Measurements from ENCODE around the gene DNAJA3. TPM values are rescaled to one million over a fixed set of nuclear protein-coding genes. Genes with fewer than 3 reads are reported as not detected.
A peak's percentile ranks its signal among the peaks of the same experiment; 100 is the strongest.

DNAJA3 gene
- total and polyA plus RNA-seq, 9 of the 15 experiments (the other 6 are each of a cell fraction or from before 2014, with no cell fraction given) = 8.1 to 105 (median 79.0) TPM

DNA sequence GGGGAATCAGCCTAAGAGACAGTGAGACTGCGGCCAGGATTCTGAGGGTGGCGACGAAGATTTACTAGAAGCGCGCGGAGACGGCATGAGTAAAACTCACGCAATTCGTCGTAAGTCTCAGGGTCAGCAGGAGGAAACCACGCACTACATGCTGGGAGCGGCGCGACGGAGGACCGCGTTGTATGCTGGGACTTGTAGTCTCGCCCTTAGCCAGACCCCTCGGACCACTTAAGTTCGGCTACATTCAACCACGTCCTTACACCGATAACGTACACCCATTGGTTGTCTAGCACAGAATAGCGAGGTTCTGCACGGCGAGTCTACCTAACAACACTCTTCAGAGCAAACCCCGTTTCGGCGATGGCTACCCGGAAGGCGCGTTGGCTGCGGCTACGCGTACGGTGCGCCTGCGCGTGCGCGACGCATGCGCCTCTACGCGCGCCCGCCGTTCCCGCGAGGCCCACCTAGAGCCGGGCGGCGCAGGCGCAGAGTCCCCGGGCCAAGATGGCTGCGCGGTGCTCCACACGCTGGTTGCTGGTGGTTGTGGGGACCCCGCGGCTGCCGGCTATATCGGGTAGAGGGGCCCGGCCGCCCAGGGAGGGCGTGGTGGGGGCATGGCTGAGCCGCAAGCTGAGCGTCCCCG, at the start of gene DNAJA3 (continued):
- TF ChIP-seq, protein P1, sequence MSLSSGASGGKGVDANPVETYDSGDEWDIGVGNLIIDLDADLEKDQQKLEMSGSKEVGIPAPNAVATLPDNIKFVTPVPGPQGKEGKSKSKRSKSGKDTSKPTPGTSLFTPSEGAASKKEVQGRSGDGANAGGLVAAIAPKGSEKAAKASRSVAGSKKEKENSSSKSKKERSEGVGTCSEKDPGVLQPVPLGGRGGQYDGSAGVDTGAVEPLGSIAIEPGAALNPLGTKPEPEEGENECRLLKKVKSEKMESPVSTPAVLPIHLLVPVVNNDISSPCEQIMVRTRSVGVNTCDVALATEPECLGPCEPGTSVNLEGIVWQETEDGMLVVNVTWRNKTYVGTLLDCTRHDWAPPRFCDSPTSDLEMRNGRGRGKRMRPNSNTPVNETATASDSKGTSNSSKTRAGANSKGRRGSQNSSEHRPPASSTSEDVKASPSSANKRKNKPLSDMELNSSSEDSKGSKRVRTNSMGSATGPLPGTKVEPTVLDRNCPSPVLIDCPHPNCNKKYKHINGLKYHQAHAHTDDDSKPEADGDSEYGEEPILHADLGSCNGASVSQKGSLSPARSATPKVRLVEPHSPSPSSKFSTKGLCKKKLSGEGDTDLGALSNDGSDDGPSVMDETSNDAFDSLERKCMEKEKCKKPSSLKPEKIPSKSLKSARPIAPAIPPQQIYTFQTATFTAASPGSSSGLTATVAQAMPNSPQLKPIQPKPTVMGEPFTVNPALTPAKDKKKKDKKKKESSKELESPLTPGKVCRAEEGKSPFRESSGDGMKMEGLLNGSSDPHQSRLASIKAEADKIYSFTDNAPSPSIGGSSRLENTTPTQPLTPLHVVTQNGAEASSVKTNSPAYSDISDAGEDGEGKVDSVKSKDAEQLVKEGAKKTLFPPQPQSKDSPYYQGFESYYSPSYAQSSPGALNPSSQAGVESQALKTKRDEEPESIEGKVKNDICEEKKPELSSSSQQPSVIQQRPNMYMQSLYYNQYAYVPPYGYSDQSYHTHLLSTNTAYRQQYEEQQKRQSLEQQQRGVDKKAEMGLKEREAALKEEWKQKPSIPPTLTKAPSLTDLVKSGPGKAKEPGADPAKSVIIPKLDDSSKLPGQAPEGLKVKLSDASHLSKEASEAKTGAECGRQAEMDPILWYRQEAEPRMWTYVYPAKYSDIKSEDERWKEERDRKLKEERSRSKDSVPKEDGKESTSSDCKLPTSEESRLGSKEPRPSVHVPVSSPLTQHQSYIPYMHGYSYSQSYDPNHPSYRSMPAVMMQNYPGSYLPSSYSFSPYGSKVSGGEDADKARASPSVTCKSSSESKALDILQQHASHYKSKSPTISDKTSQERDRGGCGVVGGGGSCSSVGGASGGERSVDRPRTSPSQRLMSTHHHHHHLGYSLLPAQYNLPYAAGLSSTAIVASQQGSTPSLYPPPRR (CRISPR knock-in tag; IDR thresholded peaks at IDR 0.05; ENCODE audit: borderline replicate concordance) = peak; percentile 89; the same call in 1 of the 2 replicates
- TF ChIP-seq, protein P2, sequence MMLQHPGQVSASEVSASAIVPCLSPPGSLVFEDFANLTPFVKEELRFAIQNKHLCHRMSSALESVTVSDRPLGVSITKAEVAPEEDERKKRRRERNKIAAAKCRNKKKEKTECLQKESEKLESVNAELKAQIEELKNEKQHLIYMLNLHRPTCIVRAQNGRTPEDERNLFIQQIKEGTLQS (IDR thresholded peaks at IDR 0.05) = peak; percentile 92
- TF ChIP-seq, protein P2 (CRISPR knock-in tag; conservative IDR thresholded peaks at IDR 0.05) = no peak
- no peak for TF ChIP-seq ZNF347 (CRISPR knock-in tag; IDR thresholded peaks at IDR 0.05; ENCODE audit: low read depth)
- TF ChIP-seq, protein P3, sequence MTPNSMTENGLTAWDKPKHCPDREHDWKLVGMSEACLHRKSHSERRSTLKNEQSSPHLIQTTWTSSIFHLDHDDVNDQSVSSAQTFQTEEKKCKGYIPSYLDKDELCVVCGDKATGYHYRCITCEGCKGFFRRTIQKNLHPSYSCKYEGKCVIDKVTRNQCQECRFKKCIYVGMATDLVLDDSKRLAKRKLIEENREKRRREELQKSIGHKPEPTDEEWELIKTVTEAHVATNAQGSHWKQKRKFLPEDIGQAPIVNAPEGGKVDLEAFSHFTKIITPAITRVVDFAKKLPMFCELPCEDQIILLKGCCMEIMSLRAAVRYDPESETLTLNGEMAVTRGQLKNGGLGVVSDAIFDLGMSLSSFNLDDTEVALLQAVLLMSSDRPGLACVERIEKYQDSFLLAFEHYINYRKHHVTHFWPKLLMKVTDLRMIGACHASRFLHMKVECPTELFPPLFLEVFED (CRISPR knock-in tag; conservative IDR thresholded peaks at IDR 0.05) = no peak
- peak; percentile 94 for TF ChIP-seq MTA1 (IDR thresholded peaks at IDR 0.05; ENCODE audit: borderline replicate concordance)
- TF ChIP-seq ZNF551 (CRISPR knock-in tag; IDR thresholded peaks at IDR 0.05) = no peak
- TF ChIP-seq, protein P4, sequence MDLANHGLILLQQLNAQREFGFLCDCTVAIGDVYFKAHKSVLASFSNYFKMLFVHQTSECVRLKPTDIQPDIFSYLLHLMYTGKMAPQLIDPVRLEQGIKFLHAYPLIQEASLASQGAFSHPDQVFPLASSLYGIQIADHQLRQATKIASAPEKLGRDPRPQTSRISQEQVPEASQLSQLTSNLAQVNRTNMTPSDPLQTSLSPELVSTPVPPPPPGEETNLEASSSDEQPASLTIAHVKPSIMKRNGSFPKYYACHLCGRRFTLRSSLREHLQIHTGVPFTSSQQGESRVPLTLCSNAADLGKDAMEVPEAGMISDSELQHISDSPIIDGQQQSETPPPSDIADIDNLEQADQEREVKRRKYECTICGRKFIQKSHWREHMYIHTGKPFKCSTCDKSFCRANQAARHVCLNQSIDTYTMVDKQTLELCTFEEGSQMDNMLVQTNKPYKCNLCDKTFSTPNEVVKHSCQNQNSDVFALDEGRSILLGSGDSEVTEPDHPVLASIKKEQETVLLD (IDR thresholded peaks at IDR 0.05) = peak; percentile 99
- TF ChIP-seq PCBP1 (IDR thresholded peaks at IDR 0.05; ENCODE audit: low read depth, low read length, poor library complexity, severe bottlenecking) = no peak
- TF ChIP-seq SIN3A (IDR thresholded peaks at IDR 0.05; ENCODE audit: borderline replicate concordance in 2 of 2, control insufficient read depth in 1 of 2, low read depth in 2 of 2, low read length in 2 of 2) = peak; percentile 67 to 81; a peak in 2 of 4 replicates
- TF ChIP-seq, protein P5, sequence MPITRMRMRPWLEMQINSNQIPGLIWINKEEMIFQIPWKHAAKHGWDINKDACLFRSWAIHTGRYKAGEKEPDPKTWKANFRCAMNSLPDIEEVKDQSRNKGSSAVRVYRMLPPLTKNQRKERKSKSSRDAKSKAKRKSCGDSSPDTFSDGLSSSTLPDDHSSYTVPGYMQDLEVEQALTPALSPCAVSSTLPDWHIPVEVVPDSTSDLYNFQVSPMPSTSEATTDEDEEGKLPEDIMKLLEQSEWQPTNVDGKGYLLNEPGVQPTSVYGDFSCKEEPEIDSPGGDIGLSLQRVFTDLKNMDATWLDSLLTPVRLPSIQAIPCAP (CRISPR knock-in tag; IDR thresholded peaks at IDR 0.05; ENCODE audit: borderline replicate concordance) = no peak
- TF ChIP-seq ZNF165 (CRISPR knock-in tag; IDR thresholded peaks at IDR 0.05; ENCODE audit: borderline replicate concordance) = peak; percentile 22; the same call in 1 of the 2 replicates
- TF ChIP-seq TRIM28 (IDR thresholded peaks at IDR 0.05) = no peak
- no peak for TF ChIP-seq HDAC3 (IDR thresholded peaks at IDR 0.05; ENCODE audit: borderline replicate concordance, partially characterized antibody)
- TF ChIP-seq, protein P6, sequence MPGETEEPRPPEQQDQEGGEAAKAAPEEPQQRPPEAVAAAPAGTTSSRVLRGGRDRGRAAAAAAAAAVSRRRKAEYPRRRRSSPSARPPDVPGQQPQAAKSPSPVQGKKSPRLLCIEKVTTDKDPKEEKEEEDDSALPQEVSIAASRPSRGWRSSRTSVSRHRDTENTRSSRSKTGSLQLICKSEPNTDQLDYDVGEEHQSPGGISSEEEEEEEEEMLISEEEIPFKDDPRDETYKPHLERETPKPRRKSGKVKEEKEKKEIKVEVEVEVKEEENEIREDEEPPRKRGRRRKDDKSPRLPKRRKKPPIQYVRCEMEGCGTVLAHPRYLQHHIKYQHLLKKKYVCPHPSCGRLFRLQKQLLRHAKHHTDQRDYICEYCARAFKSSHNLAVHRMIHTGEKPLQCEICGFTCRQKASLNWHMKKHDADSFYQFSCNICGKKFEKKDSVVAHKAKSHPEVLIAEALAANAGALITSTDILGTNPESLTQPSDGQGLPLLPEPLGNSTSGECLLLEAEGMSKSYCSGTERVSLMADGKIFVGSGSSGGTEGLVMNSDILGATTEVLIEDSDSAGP (CRISPR knock-in tag; IDR thresholded peaks at IDR 0.05) = no peak
